ENCODE data around the gene ITIH3.

DNA sequence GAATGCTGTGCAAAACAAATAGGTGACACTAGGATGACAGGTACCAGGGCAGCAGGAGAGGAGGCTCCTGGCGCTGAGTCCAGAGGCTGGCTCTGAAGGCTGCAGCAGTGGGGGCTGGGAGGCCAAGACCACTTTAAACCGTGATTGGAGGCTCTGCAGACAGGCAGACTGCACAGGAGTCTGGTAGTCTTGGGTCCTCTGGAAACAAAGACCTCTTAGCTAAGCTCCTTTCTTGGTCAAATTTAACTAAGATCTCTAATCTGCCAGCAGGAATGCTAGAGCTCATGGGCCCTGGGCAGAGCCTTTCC lies 44.6 kb downstream of the ITIH3 start:
- no peak for TF ChIP-seq ZNF274 (IDR thresholded peaks at IDR 0.05; ENCODE audit: low read depth, low read length)
- no peak for TF ChIP-seq YY1 (IDR thresholded peaks at IDR 0.05; ENCODE audit: insufficient read depth, insufficient read length)
- no peak for TF ChIP-seq SUZ12 (IDR thresholded peaks at IDR 0.05; ENCODE audit: extremely low read depth, insufficient read depth, insufficient read length)
